HepG2 (cell line): Measurements from ENCODE around the gene CBX2. TPM values are rescaled to one million over a fixed set of nuclear protein-coding genes. Genes with fewer than 3 reads are reported as not detected.

Source experiments
- GABPA ChIP-seq, 2 experiments: IDR thresholded peaks; 2 replicates each; pipeline ENCODE4 v1.6.1; 2011 to 2016; ENCODE audit warnings: low read depth in 2 of 2, low read length in 1 of 2, missing biosample characterization in 1 of 2, missing genetic modification characterization in 1 of 2
- KDM4B ChIP-seq: sonication (generic); formaldehyde crosslinking; IDR thresholded peaks from 2 replicates; pipeline ENCODE4 v1.4.0; 2020; ENCODE audit warnings: missing genetic modification reagents
- MED13 ChIP-seq: sonication (generic); formaldehyde crosslinking; IDR thresholded peaks from 2 replicates; pipeline ENCODE4 v1.5.0; 2020; ENCODE audit warnings: missing genetic modification reagents
- MEIS2 ChIP-seq: sonication (generic); formaldehyde crosslinking; IDR thresholded peaks from 2 replicates; pipeline ENCODE4 v1.9.0; 2021; ENCODE audit warnings: mild to moderate bottlenecking, missing genetic modification reagents
- NFYC ChIP-seq: IDR thresholded peaks from 2 replicates; pipeline ENCODE4 v1.6.1; 2016; ENCODE audit warnings: missing genetic modification reagents, missing compliant biosample characterization
- PPARG ChIP-seq: conservative IDR thresholded peaks from 2 replicates; pipeline ENCODE4 v1.6.1; 2016; ENCODE audit warnings: missing biosample characterization, missing genetic modification reagents
- RELA ChIP-seq: sonication (generic); formaldehyde crosslinking; IDR thresholded peaks from 2 replicates; pipeline ENCODE4 v1.4.0; 2020; ENCODE audit warnings: missing genetic modification reagents
- RNF2 ChIP-seq: fragments of 450-650 bp; conservative IDR thresholded peaks from 2 replicates; pipeline ENCODE4 v1.6.1; 2016; ENCODE audit warnings: low read depth
- SP2 ChIP-seq: sonication (generic); formaldehyde crosslinking; IDR thresholded peaks from 2 replicates; pipeline ENCODE4 v1.5.1; 2020; ENCODE audit warnings: mild to moderate bottlenecking, missing genetic modification reagents
- SP4 ChIP-seq: sonication (generic); formaldehyde crosslinking; IDR thresholded peaks from 2 replicates; pipeline ENCODE4 v1.8.1; 2023; ENCODE audit warnings: mild to moderate bottlenecking, missing genetic modification reagents
- TCF7L2 ChIP-seq: IDR thresholded peaks from 2 replicates; pipeline ENCODE4 v1.6.1; 2011; ENCODE audit warnings: mild to moderate bottlenecking, low read depth, low read length, moderate library complexity
- TOE1 ChIP-seq: sonication (generic); formaldehyde crosslinking; IDR thresholded peaks from 2 replicates; pipeline ENCODE4 v1.4.0; 2020; ENCODE audit warnings: mild to moderate bottlenecking, missing genetic modification reagents
- ZNF615 ChIP-seq: sonication (generic); formaldehyde crosslinking; IDR thresholded peaks from 2 replicates; pipeline ENCODE4 v1.5.0; 2020; ENCODE audit warnings: mild to moderate bottlenecking, missing genetic modification reagents, borderline replicate concordance
- ZNF747 ChIP-seq: sonication (generic); formaldehyde crosslinking; IDR thresholded peaks from 2 replicates; pipeline ENCODE4 v1.8.1; 2023; ENCODE audit warnings: missing genetic modification reagents, mild to moderate bottlenecking, borderline replicate concordance
- polyA plus RNA-seq, 8 experiments: library from polyadenylated mRNA; depleted of rRNA in 3 of 8; stranded (reverse) in 7 of 8; unstranded in 1 of 8; fragments of >200 nt; fragmentation: Illumina TruSeq in 4 of 8; extraction: Trizol in 4 of 8; gene quantifications; 2 replicates each; pipeline versions ENCODE4 v1.2.1 to v1.2.3, GENCODE V29; 2011 to 2016; ENCODE audit warnings: low read depth in 4 of 8, missing spikeins in 1 of 8, mixed read lengths in 1 of 8; ENCODE audit not compliant: insufficient read depth in 1 of 8
- total RNA-seq, 5 experiments: library from RNA; depleted of rRNA; stranded (reverse); fragments of >200 nt; fragmentation: Illumina TruSeq; extraction: Trizol; gene quantifications; 2 replicates each; pipeline ENCODE4 v1.2.3, GENCODE V29; 2016; ENCODE audit warnings: low read depth in 1 of 5
- TF ChIP-seq, protein P1 (sequence below): sonication (generic); formaldehyde crosslinking; IDR thresholded peaks from 2 replicates; pipeline ENCODE4 v1.4.0; 2020; ENCODE audit warnings: missing genetic modification reagents, borderline replicate concordance
- TF ChIP-seq, protein P2 (sequence below): sonication (generic); formaldehyde crosslinking; IDR thresholded peaks from 2 replicates; pipeline ENCODE4 v1.9.0; 2021; ENCODE audit warnings: mild to moderate bottlenecking, missing genetic modification reagents
- TF ChIP-seq, protein P3 (sequence below): sonication (generic); formaldehyde crosslinking; IDR thresholded peaks from 2 replicates; pipeline ENCODE4 v1.5.0; 2020; ENCODE audit warnings: missing genetic modification reagents

Gene CBX2
- total and polyA plus RNA-seq, 2 of the 13 experiments (the other 11 are each of a cell fraction or from before 2014, with no cell fraction given) = 14.5 to 31.1 TPM

DNA sequence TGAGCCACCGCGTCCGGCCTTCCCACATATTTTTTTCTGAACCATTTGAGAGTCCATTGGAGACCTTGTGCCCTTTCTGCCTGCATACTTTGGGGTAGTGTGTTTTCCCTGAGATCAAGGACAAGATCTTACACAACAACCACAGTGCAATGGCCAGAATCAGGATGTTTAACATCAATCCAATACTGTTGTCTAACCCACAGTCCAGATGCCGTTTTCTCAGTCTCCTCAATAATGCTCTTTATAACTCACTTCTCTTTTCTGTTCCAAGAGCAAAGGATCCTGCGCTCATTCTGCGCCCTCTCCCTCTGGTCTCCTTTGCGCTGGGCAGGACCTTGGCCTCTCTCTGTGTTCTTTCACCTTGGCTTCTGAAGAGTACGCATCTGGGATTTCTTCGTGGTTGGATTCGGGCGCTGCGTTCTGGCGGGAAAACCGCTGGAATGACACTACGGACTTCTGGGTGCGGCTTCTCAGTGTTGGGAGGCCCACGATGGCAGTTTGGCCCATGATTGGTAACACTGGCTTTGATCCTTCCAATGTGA lies 44.7 kb downstream of the CBX2 start (continued):
- TF ChIP-seq, protein P1, sequence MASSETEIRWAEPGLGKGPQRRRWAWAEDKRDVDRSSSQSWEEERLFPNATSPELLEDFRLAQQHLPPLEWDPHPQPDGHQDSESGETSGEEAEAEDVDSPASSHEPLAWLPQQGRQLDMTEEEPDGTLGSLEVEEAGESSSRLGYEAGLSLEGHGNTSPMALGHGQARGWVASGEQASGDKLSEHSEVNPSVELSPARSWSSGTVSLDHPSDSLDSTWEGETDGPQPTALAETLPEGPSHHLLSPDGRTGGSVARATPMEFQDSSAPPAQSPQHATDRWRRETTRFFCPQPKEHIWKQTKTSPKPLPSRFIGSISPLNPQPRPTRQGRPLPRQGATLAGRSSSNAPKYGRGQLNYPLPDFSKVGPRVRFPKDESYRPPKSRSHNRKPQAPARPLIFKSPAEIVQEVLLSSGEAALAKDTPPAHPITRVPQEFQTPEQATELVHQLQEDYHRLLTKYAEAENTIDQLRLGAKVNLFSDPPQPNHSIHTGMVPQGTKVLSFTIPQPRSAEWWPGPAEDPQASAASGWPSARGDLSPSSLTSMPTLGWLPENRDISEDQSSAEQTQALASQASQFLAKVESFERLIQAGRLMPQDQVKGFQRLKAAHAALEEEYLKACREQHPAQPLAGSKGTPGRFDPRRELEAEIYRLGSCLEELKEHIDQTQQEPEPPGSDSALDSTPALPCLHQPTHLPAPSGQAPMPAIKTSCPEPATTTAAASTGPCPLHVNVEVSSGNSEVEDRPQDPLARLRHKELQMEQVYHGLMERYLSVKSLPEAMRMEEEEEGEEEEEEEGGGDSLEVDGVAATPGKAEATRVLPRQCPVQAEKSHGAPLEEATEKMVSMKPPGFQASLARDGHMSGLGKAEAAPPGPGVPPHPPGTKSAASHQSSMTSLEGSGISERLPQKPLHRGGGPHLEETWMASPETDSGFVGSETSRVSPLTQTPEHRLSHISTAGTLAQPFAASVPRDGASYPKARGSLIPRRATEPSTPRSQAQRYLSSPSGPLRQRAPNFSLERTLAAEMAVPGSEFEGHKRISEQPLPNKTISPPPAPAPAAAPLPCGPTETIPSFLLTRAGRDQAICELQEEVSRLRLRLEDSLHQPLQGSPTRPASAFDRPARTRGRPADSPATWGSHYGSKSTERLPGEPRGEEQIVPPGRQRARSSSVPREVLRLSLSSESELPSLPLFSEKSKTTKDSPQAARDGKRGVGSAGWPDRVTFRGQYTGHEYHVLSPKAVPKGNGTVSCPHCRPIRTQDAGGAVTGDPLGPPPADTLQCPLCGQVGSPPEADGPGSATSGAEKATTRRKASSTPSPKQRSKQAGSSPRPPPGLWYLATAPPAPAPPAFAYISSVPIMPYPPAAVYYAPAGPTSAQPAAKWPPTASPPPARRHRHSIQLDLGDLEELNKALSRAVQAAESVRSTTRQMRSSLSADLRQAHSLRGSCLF (CRISPR knock-in tag) = 0 out of 2 replicates have a peak, but pooled peaks have one; percentile 72
- TF ChIP-seq MED13 (0 out of 2 replicates have a peak, but pooled peaks have one; percentile 61), RELA (CRISPR knock-in tag) (0 out of 2 replicates have a peak, but pooled peaks have one; percentile 34), MEIS2 (CRISPR knock-in tag) (peak; percentile 37; the same call in 1 of the 2 replicates), NFYC (peak; percentile 46; the same call in 1 of the 2 replicates), SP2 (CRISPR knock-in tag) (no peak), RNF2 (no peak), GABPA (IDR thresholded peaks at IDR 0.05; ENCODE audit: low read depth, low read length) (no peak), GABPA (CRISPR knock-in tag; IDR thresholded peaks at IDR 0.05; ENCODE audit: low read depth) (peak; percentile 40; the same call in 1 of the 2 replicates), TOE1 (CRISPR knock-in tag) (0 out of 2 replicates have a peak, but pooled peaks have one; percentile 50), KDM4B (CRISPR knock-in tag) (peak; percentile 73; the same call in 1 of the 2 replicates), ZNF747 (CRISPR knock-in tag) (peak; percentile 58; the same call in 1 of the 2 replicates), TCF7L2 (no peak), SP4 (CRISPR knock-in tag) (peak; percentile 79; the same call in 1 of the 2 replicates), PPARG (CRISPR knock-in tag) (peak; percentile 87), ZNF615 (CRISPR knock-in tag) (no peak)
- TF ChIP-seq, protein P2, sequence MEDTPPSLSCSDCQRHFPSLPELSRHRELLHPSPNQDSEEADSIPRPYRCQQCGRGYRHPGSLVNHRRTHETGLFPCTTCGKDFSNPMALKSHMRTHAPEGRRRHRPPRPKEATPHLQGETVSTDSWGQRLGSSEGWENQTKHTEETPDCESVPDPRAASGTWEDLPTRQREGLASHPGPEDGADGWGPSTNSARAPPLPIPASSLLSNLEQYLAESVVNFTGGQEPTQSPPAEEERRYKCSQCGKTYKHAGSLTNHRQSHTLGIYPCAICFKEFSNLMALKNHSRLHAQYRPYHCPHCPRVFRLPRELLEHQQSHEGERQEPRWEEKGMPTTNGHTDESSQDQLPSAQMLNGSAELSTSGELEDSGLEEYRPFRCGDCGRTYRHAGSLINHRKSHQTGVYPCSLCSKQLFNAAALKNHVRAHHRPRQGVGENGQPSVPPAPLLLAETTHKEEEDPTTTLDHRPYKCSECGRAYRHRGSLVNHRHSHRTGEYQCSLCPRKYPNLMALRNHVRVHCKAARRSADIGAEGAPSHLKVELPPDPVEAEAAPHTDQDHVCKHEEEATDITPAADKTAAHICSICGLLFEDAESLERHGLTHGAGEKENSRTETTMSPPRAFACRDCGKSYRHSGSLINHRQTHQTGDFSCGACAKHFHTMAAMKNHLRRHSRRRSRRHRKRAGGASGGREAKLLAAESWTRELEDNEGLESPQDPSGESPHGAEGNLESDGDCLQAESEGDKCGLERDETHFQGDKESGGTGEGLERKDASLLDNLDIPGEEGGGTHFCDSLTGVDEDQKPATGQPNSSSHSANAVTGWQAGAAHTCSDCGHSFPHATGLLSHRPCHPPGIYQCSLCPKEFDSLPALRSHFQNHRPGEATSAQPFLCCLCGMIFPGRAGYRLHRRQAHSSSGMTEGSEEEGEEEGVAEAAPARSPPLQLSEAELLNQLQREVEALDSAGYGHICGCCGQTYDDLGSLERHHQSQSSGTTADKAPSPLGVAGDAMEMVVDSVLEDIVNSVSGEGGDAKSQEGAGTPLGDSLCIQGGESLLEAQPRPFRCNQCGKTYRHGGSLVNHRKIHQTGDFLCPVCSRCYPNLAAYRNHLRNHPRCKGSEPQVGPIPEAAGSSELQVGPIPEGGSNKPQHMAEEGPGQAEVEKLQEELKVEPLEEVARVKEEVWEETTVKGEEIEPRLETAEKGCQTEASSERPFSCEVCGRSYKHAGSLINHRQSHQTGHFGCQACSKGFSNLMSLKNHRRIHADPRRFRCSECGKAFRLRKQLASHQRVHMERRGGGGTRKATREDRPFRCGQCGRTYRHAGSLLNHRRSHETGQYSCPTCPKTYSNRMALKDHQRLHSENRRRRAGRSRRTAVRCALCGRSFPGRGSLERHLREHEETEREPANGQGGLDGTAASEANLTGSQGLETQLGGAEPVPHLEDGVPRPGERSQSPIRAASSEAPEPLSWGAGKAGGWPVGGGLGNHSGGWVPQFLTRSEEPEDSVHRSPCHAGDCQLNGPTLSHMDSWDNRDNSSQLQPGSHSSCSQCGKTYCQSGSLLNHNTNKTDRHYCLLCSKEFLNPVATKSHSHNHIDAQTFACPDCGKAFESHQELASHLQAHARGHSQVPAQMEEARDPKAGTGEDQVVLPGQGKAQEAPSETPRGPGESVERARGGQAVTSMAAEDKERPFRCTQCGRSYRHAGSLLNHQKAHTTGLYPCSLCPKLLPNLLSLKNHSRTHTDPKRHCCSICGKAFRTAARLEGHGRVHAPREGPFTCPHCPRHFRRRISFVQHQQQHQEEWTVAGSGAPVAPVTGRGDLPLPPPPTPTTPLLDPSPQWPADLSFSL = peak; percentile 84; the same call in 1 of the 2 replicates
- TF ChIP-seq, protein P3, sequence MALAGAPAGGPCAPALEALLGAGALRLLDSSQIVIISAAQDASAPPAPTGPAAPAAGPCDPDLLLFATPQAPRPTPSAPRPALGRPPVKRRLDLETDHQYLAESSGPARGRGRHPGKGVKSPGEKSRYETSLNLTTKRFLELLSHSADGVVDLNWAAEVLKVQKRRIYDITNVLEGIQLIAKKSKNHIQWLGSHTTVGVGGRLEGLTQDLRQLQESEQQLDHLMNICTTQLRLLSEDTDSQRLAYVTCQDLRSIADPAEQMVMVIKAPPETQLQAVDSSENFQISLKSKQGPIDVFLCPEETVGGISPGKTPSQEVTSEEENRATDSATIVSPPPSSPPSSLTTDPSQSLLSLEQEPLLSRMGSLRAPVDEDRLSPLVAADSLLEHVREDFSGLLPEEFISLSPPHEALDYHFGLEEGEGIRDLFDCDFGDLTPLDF (CRISPR knock-in tag) = peak; percentile 90
